PC-3 (cell line): ENCODE data around the gene CAMTA1. TPM values are rescaled to one million over a fixed set of nuclear protein-coding genes. Genes with fewer than 3 reads are reported as not detected.
A peak's percentile ranks its signal among the peaks of the same experiment; 100 is the strongest.

Experiments
- ATAC-seq: fragments of 200-7000 bp; cut with Tn5 transposase; 2 replicates; pipeline ENCODE4 v1.9.1; 2020; ENCODE audit warnings: mild to moderate bottlenecking, moderate library complexity
- BruUV-seq: library from RNA; stranded (reverse); fragments of 400-500 nt; replicated peaks from 2 replicates; lab custom pipeline; 2021; lab: Mats Ljungman, UMichigan
- CTCF ChIA-PET: fragments of 300-600 bp; sonication (Branson Sonifier 250); formaldehyde crosslinking; loops from one replicate; lab custom pipeline; 2022; ENCODE audit warnings: antibody characterized with exemption; lab: Charles Lee
- POLR2A ChIA-PET: fragments of 300-600 bp; sonication (Branson Sonifier 250); formaldehyde crosslinking; loops from one replicate; lab custom pipeline; 2022; ENCODE audit warnings: antibody characterized with exemption; ENCODE audit not compliant: unreplicated experiment; lab: Charles Lee
- DNase-seq: peaks from one replicate; pipeline ENCODE4 v3.0.0-alpha.2; 2015
- H2AFZ ChIP-seq: fragments of 300-600 bp; sonication (generic); 2 replicates; pipeline ENCODE4 v1.6.0; 2016; ENCODE audit warnings: antibody characterized with exemption, low read length
- H3F3A ChIP-seq: fragments of 300-600 bp; sonication (generic); one replicate; pipeline ENCODE4 v1.6.0; 2017; ENCODE audit warnings: antibody characterized with exemption, low read length, control low read depth, mild to moderate bottlenecking; ENCODE audit not compliant: unreplicated experiment
- H3K27ac ChIP-seq: fragments of 300-600 bp; sonication (generic); 2 replicates; pipeline ENCODE4 v1.5.1; 2016; ENCODE audit warnings: mild to moderate bottlenecking, low read length
- H3K27me3 ChIP-seq: fragments of 300-600 bp; sonication (generic); 2 replicates; pipeline ENCODE4 v1.6.1; 2016; ENCODE audit warnings: low read length, mixed read lengths
- H3K36me3 ChIP-seq: fragments of 300-600 bp; sonication (generic); 2 replicates; pipeline ENCODE4 v1.6.1; 2016; ENCODE audit warnings: low read depth, mixed run types, low read length, mixed read lengths
- H3K4me1 ChIP-seq: fragments of 300-600 bp; sonication (generic); 2 replicates; pipeline ENCODE4 v1.5.1; 2016; ENCODE audit warnings: low read length; ENCODE audit not compliant: insufficient read depth
- H3K4me2 ChIP-seq: fragments of 300-600 bp; sonication (generic); 2 replicates; pipeline ENCODE4 v1.6.0; 2016; ENCODE audit warnings: low read length
- H3K4me3 ChIP-seq: fragments of 300-600 bp; sonication (generic); 2 replicates; pipeline ENCODE4 v1.5.1; 2016; ENCODE audit warnings: mild to moderate bottlenecking, low read length, mixed read lengths
- H3K79me2 ChIP-seq: fragments of 300-600 bp; sonication (generic); 2 replicates; pipeline ENCODE4 v1.6.1; 2017; ENCODE audit warnings: low read length, mixed read lengths
- H3K9ac ChIP-seq: fragments of 300-600 bp; sonication (generic); 2 replicates; pipeline ENCODE4 v1.6.0; 2016; ENCODE audit warnings: mild to moderate bottlenecking, low read length
- H3K9me2 ChIP-seq: fragments of 300-600 bp; sonication (generic); replicated peaks from 2 replicates; pipeline ENCODE4 v1.6.1; 2016; ENCODE audit warnings: mixed run types, low read length, mixed read lengths
- H3K9me3 ChIP-seq: fragments of 300-600 bp; sonication (generic); 2 replicates; pipeline ENCODE4 v1.6.1; 2016; ENCODE audit warnings: low read length, mixed read lengths
- H4K20me1 ChIP-seq: fragments of 300-600 bp; sonication (generic); 2 replicates; pipeline ENCODE4 v1.6.1; 2016; ENCODE audit warnings: low read length, mixed read lengths
- EZH2 ChIP-seq: fragments of 300-600 bp; sonication (generic); IDR thresholded peaks from one replicate; pipeline ENCODE4 v1.6.1; 2017; ENCODE audit warnings: antibody characterized with exemption, mild to moderate bottlenecking, low read length; ENCODE audit not compliant: unreplicated experiment
- EZH2phosphoT487 ChIP-seq: fragments of 300-600 bp; sonication (generic); IDR thresholded peaks from 2 replicates; pipeline ENCODE4 v1.6.1; 2018; ENCODE audit warnings: mild to moderate bottlenecking, antibody characterized with exemption, low read length, borderline replicate concordance
- intact Hi-C: fragments of 100-400 bp; cut with micrococcal nuclease; formaldehyde crosslinking; loops from 2 replicates; pipeline ENCODE4 v1.9.0; 2023
- total RNA-seq: library from RNA; depleted of rRNA; stranded (reverse); fragments of >200 nt; gene quantifications from 2 replicates; pipeline ENCODE4 v1.2.3, GENCODE V29; 2014
- TF ChIP-seq, protein P1 (sequence below): fragments of 300-600 bp; sonication (generic); conservative IDR thresholded peaks from 2 replicates; pipeline ENCODE4 v1.5.1; 2017; ENCODE audit warnings: antibody characterized with exemption, low read depth, mild to moderate bottlenecking, low read length

Gene CAMTA1
- total RNA-seq, 1 experiment from 2014 or later = 40.8 TPM

GRCh38 chr1:7110321-7110720 lies 325.1 kb downstream of the CAMTA1 start:
- Histone ChIP-seq H3K9me2 (no peaks in the 10 kb centered on the region), H3K4me2 (no peak overlapping the region)
- no TSS peak for BruUV-seq

DNA sequence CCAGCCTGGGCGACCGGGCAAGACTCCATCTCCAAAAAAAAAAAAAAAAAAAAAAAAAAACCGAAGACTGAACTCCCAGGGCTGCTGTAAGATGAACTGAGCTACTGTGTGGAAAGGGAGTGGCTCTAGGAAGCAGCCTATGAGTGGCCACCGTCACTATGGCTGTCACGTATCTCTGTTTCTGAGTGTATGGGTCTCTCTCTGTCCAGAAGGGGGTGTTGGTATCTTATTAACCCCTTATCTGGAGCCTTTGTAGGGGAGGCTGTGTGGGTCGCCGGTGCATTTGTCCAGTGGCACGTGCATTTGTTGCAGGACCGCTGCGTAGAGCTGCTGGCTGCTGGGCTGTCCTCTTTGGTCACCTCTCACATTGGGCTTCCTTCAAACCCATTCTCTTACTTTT lies 326.6 kb downstream of the CAMTA1 start:
- H4K20me1 ChIP-seq = no peaks in the 10 kb centered on the region
- intact Hi-C loops = no loop called here
- ATAC-seq (no peak), DNase-seq (no peak)
- H3K27ac ChIP-seq = no peak overlapping the region
- H3K9ac ChIP-seq = no peak overlapping the region
- no peaks in the 10 kb centered on the region for H3K79me2 ChIP-seq
- no peaks in the 10 kb centered on the region for H3F3A ChIP-seq
- H3K27me3 ChIP-seq = peaks cover 68% of the 10 kb centered on the region
- H3K36me3 ChIP-seq = no peaks in the 10 kb centered on the region
- POLR2A ChIA-PET = no interaction called here
- TF ChIP-seq, protein P1, sequence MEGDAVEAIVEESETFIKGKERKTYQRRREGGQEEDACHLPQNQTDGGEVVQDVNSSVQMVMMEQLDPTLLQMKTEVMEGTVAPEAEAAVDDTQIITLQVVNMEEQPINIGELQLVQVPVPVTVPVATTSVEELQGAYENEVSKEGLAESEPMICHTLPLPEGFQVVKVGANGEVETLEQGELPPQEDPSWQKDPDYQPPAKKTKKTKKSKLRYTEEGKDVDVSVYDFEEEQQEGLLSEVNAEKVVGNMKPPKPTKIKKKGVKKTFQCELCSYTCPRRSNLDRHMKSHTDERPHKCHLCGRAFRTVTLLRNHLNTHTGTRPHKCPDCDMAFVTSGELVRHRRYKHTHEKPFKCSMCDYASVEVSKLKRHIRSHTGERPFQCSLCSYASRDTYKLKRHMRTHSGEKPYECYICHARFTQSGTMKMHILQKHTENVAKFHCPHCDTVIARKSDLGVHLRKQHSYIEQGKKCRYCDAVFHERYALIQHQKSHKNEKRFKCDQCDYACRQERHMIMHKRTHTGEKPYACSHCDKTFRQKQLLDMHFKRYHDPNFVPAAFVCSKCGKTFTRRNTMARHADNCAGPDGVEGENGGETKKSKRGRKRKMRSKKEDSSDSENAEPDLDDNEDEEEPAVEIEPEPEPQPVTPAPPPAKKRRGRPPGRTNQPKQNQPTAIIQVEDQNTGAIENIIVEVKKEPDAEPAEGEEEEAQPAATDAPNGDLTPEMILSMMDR = no peak
- TF ChIP-seq EZH2 = no peak
- TF ChIP-seq EZH2phosphoT487 = no peak
- no peak overlapping the region for H3K4me2 ChIP-seq
- no TSS peak for BruUV-seq
- no peaks in the 10 kb centered on the region for H3K9me3 ChIP-seq
- no peak overlapping the region for H2AFZ ChIP-seq
- CTCF ChIA-PET = no interaction called here
- H3K4me1 ChIP-seq = no peaks in the 10 kb centered on the region
- H3K4me3 ChIP-seq = no peak overlapping the region
- no peaks in the 10 kb centered on the region for H3K9me2 ChIP-seq

More at GRCh38 chr1:7110321-7110720, 325.1 kb downstream of the CAMTA1 start:
- Histone ChIP-seq H3K79me2 (no peaks in the 10 kb centered on the region), H3K27me3 (peaks cover 68% of the 10 kb centered on the region), H3F3A (no peaks in the 10 kb centered on the region), H3K9ac (no peak overlapping the region), H3K36me3 (no peaks in the 10 kb centered on the region), H3K27ac (no peak overlapping the region), H4K20me1 (no peaks in the 10 kb centered on the region), H3K9me3 (no peaks in the 10 kb centered on the region), H2AFZ (no peak overlapping the region), H3K4me3 (no peak overlapping the region), H3K4me1 (no peaks in the 10 kb centered on the region)
- ChIA-PET POLR2A (no interaction called here), CTCF (no interaction called here)
- ATAC-seq = no peak
- peak; percentile 23 for DNase-seq
- TF ChIP-seq EZH2 (no peak), EZH2phosphoT487 (no peak)
- TF ChIP-seq, protein P1 = no peak
- intact Hi-C loops = no loop called here

DNA sequence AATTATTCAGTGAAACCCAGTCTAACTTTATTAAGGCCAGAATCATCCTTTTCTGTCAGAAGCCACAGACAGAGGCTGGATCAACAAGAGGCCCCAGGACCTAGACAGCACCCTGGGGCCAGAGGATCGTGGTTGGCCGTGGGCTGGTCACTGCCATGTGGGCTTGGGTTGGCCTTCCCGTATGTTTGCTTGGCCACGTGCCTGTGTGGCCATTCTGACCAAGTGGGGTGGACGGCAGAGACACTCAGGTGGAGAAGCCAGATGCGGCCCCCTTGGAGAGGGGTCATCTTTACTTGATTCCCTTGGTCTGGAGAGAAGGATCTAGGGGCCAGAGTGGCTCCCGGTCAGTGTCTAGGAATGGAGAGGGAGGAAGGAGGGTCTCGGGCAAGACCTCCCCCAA lies 327.9 kb downstream of the CAMTA1 start:
- H3F3A ChIP-seq = no peaks in the 10 kb centered on the region
- ChIA-PET CTCF (no interaction called here), POLR2A (no interaction called here)
- H3K4me3 ChIP-seq = no peak overlapping the region
- no peak overlapping the region for H3K27ac ChIP-seq
- peaks cover 61% of the 10 kb centered on the region for H3K27me3 ChIP-seq
- no peak overlapping the region for H2AFZ ChIP-seq
- no peaks in the 10 kb centered on the region for H3K9me3 ChIP-seq
- no TSS peak for BruUV-seq
- no peak overlapping the region for H3K9ac ChIP-seq
- no peak overlapping the region for H3K4me2 ChIP-seq
- DNase-seq (no peak), ATAC-seq (no peak)
- TF ChIP-seq EZH2 = no peak
- TF ChIP-seq, protein P1 = no peak
- TF ChIP-seq EZH2phosphoT487 = no peak
- no peaks in the 10 kb centered on the region for H3K79me2 ChIP-seq
- intact Hi-C loops = no loop called here
- no peaks in the 10 kb centered on the region for H4K20me1 ChIP-seq
- H3K4me1 ChIP-seq = no peaks in the 10 kb centered on the region
- no peaks in the 10 kb centered on the region for H3K9me2 ChIP-seq
- H3K36me3 ChIP-seq = no peaks in the 10 kb centered on the region
